Fibroblast of pulmonary artery (primary cell): ENCODE results near the gene F7.
"Not testable (repeated sequence)": the region's sequence is repeated elsewhere in the genome, so short reads cannot be mapped to it uniquely, and the experiment has no call there.

ENCODE experiments used
- DNase-seq: peaks from one replicate; pipeline ENCODE4 v3.0.0-alpha.2; 2010; ENCODE audit warnings: low read depth
- H3K4me3 ChIP-seq: replicated peaks from 2 replicates; pipeline ENCODE4 v1.5.1; 2011; ENCODE audit warnings: low read depth, mild to moderate bottlenecking, control low read depth, low read length, moderate library complexity
- CTCF ChIP-seq: IDR thresholded peaks from 2 replicates; pipeline ENCODE4 v1.5.1; 2011; ENCODE audit warnings: mild to moderate bottlenecking, control low read depth, low read length, inconsistent platforms; ENCODE audit errors: missing control alignments

F7 gene

DNA sequence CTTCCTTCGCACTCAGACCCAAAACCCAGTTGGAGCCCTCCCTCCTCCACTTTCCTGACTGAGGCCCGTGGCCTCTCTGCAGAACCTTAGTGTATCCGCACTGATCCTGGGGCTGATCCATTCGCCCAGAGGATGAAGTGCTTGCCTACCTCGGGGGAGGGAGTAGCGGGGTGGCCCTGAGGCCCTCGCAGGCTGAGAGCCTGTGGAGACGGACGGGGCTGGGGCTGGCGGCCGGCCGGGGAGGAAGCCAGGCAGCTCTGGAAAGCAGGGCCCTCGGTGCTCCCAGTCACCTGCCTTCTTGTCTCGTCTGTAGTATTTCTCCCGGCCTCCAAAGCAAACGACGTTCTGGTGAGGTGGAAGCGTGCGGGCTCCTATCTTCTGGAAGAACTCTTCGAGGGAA is 54.1 kb downstream of the F7 start:
- no peak for TF ChIP-seq CTCF
- DNase-seq: no peak
- no peak overlapping the region for H3K4me3 ChIP-seq

DNA sequence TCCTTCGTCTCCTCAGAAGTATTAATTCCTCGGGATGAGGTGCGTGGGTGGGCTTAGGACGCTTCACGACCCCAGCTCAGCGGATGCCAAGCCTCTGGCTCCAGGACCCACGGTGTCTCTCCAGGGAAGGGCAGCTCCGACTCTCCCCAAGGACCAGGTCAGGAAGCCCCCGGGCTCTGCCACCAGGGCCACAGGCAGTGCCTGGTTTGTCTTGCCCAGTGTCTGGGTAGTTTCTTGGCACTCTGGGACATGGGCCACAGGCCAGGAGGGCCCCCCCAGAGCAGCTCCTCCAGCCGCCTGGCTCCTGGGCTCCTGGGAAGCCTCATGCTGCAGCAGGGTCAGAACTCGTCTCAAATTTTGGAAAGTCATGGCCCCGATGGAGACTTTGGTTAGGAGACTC is 55.4 kb downstream of the F7 start:
- H3K4me3 ChIP-seq: no peak overlapping the region
- DNase-seq: no peak
- no peak for TF ChIP-seq CTCF

DNA sequence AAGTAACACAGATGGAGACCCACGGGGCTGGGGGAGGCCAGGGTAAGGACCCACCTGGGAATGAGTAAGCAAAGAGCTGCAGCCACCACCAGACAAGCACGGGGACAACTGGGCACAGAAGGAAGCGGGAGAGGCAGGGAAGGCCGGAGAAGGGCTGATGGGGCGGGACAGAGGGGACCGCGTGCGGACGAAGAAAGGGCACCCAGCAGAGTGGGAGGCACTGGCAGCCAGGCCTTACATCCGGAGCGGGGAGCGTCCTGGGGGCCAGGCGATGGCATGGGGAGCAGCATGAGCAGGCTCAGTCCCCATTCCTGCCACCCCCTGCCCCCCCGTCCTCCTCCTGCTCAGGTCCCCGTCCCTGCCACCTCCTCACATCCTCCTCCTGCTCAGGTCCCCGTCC is 55.8 kb downstream of the F7 start:
- TF ChIP-seq CTCF: no peak
- no peak for DNase-seq
- no peak overlapping the region for H3K4me3 ChIP-seq

GRCh38 chr13:113161975-113162374 is 56.4 kb downstream of the F7 start:
- DNase-seq, H3K4me3 ChIP-seq: not testable (repeated sequence)

GRCh38 chr13:113162783-113163685 is 57.4 kb downstream of the F7 start:
- H3K4me3 ChIP-seq: no peak overlapping the region
- no peak for TF ChIP-seq CTCF
- DNase-seq: no peak

DNA sequence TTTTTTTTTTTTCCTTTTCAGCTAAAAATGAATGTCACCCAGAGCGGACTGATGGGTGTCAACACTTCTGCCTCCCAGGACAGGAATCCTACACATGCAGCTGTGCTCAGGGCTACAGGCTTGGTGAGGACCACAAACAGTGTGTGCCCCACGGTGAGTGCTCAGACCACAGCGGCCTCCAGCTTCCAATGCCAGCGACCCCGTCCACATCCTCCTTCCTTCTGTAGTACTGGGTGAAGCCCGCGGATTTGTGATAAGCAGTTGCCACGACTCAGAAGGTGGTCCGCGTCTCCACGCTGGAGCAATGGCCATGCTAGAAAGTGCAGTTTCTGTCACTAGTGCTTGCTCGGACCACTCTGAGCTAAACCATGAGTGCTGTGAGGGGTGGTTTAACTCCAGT is 58.9 kb downstream of the F7 start:
- no peak overlapping the region for H3K4me3 ChIP-seq
- no peak for DNase-seq
- no peak for TF ChIP-seq CTCF

DNA sequence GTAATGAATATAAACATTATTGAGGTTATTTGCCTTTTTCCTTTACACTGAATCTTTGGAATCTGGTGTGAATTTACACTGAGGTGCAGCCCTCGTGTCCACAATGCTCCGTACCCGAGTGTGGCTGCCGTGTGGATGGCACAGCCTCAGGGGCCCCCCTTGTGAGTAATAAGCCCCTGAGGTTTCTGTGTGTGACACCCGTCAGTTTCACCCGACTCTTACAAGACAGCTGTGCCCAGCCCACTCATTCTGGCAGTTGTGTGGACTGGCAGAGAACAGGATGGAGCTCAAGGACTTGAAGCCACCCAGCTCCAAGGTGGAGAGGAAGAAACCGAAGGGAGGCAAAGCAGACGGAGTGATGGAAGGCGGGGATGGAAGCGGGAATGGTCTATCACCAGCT is 60.7 kb downstream of the F7 start:
- no peak overlapping the region for H3K4me3 ChIP-seq
- DNase-seq: no peak
- no peak for TF ChIP-seq CTCF
